Gastrocnemius medialis (tissue), 4 donors: ENCODE results near the gene AMPD2. TPM values are rescaled to one million over a fixed set of nuclear protein-coding genes. Genes with fewer than 3 reads are reported as not detected.

Experiments used
- ATAC-seq, 2 donors: fragments of 150-250 bp; one replicate each; pipeline ENCODE4 v1.9.1; 2016
- DNase-seq, 2 donors: peaks; one replicate each; pipeline ENCODE4 v3.0.0-alpha.2; 2019
- H3K27ac ChIP-seq, 4 donors: fragments of 200-600 bp; sonication (generic); 1 replicate in 1 of 4; 2 replicates in 3 of 4; pipeline ENCODE4 v1.5.1; 2016 to 2018; ENCODE audit warnings: mild to moderate bottlenecking in 2 of 4, moderate library complexity in 1 of 4
- H3K27me3 ChIP-seq, 3 donors: fragments of 200-600 bp; sonication (generic) in 2 of 3; 1 replicate in 1 of 3; 2 replicates in 2 of 3; pipeline versions ENCODE4 v1.5.1 to v1.6.0; 2016 to 2019; ENCODE audit warnings: mild to moderate bottlenecking in 1 of 3, moderate library complexity in 1 of 3
- H3K36me3 ChIP-seq, 2 donors: fragments of 200-600 bp; sonication (generic) in 1 of 2; one replicate each; pipeline ENCODE4 v1.5.1; 2017 to 2018
- H3K4me1 ChIP-seq, 2 donors: fragments of 200-600 bp; sonication (generic) in 1 of 2; one replicate each; pipeline ENCODE4 v1.5.1; 2016 to 2017; ENCODE audit warnings: mild to moderate bottlenecking in 2 of 2
- H3K4me3 ChIP-seq, 4 donors: fragments of 200-600 bp; sonication (generic) in 3 of 4; 1 replicate in 1 of 4; 2 replicates in 3 of 4; pipeline ENCODE4 v1.5.1; 2016 to 2019; ENCODE audit warnings: mild to moderate bottlenecking in 2 of 4
- H3K9me3 ChIP-seq, 3 donors: fragments of 200-600 bp; sonication (generic) in 2 of 3; 1 replicate in 1 of 3; 2 replicates in 2 of 3; pipeline ENCODE4 v1.5.1; 2016 to 2019
- CTCF ChIP-seq, 5 experiments: fragments of 450-650 bp in 3 of 5; fragments of 200-600 bp in 2 of 5; sonication (generic) in 2 of 5; IDR thresholded peaks in 4 of 5; conservative IDR thresholded peaks in 1 of 5; 1 replicate in 4 of 5; 2 replicates in 1 of 5; pipeline ENCODE4 v1.5.1; 2016 to 2019; ENCODE audit warnings: antibody characterized with exemption in 5 of 5, mild to moderate bottlenecking in 3 of 5, moderate library complexity in 3 of 5
- POLR2A ChIP-seq, 2 donors: fragments of 450-650 bp; IDR thresholded peaks; one replicate each; pipeline ENCODE4 v1.6.1; 2017; ENCODE audit warnings: antibody characterized with exemption in 2 of 2, mild to moderate bottlenecking in 2 of 2, moderate library complexity in 2 of 2
- in situ Hi-C, 4 donors: fragments of 200-750 bp; cut with MboI; loops; one replicate each; pipeline versions ENCODE4 v1.15.0 to v1.8.0; 2017; ENCODE audit warnings: low sequenced_read_pairs in 4 of 4
- intact Hi-C: fragments of 100-400 bp; cut with DNase I; formaldehyde crosslinking; loops from one replicate; pipeline ENCODE4 v1.15.1; 2023; ENCODE audit warnings: low total_unique reads
- total RNA-seq, 4 donors: library from RNA; depleted of rRNA; stranded (reverse); fragments of >200 nt; gene quantifications; one replicate each; pipeline versions ENCODE4 v1.1.0 to v1.2.3, GENCODE V29; 2016

AMPD2 gene
- total RNA-seq, 4 donors from 2014 or later: 5.3 to 19.4 (median 10.4) TPM

GRCh38 chr1:109621379-109622136 is 1.9 kb downstream of the AMPD2 start:
- no peak for TF ChIP-seq POLR2A (IDR thresholded peaks at IDR 0.05)
- no peak for TF ChIP-seq CTCF (IDR thresholded peaks at IDR 0.05 in 4 of 5, conservative IDR thresholded peaks at IDR 0.05 in 1 of 5)
- DNase-seq (no peak), ATAC-seq (no peak)
- Histone ChIP-seq H3K36me3 (no peaks in the 10 kb centered on the region), H3K27me3 (peaks cover 0 to 4% (median 0%) of the 10 kb centered on the region in 3 donors), H3K4me1 (peaks cover 4 to 24% of the 10 kb centered on the region in 2 donors), H3K9me3 (no peaks in the 10 kb centered on the region), H3K27ac (peak overlapping the region in 1 of 4 donors; percentile 73), H3K4me3 (peak overlapping the region; percentile 64 to 87 (median 66))
- intact Hi-C loops (loop anchor here (2.0 kb wide), 1 partner anchor 75 kb away; no protein-coding TSS in a partner anchor), in situ Hi-C loops (loop anchor here (5.0 to 10.0 kb wide), 3 partner anchors 74 to 363 kb away; partner anchors contain the start of genes GNAI3 (in 4 of the 4) and AHCYL1 (in 1 of the 4))

- H3K4me1 ChIP-seq: peaks cover 4 to 24% of the 10 kb centered on the region in 2 donors
- intact Hi-C loops: no loop called here
- ATAC-seq: no peak
- H3K9me3 ChIP-seq: no peaks in the 10 kb centered on the region
- no peak for DNase-seq
- in situ Hi-C loops: loop anchor here (5.0 to 10.0 kb wide), 3 partner anchors 75 to 362 kb away; partner anchors contain the start of genes GNAI3 (in 4 of the 4) and AHCYL1 (in 1 of the 4)
- no peak overlapping the region for H3K4me3 ChIP-seq
- H3K27me3 ChIP-seq: peaks cover 0 to 4% (median 0%) of the 10 kb centered on the region in 3 donors
- TF ChIP-seq CTCF (IDR thresholded peaks at IDR 0.05 in 4 of 5, conservative IDR thresholded peaks at IDR 0.05 in 1 of 5) (no peak), POLR2A (IDR thresholded peaks at IDR 0.05) (no peak)
- no peak overlapping the region for H3K27ac ChIP-seq
- H3K36me3 ChIP-seq: peaks cover 0 to 3% of the 10 kb centered on the region in 2 donors
These were observed 2.7 kb downstream of the AMPD2 start for GRCh38 chr1:109622137-109622892.

GRCh38 chr1:109622895-109623294 is 3.3 kb downstream of the AMPD2 start:
- intact Hi-C loops: no loop called here
- H3K36me3 ChIP-seq: peaks cover 0 to 7% of the 10 kb centered on the region in 2 donors
- no peak for DNase-seq

More at GRCh38 chr1:109622895-109623294, 3.3 kb downstream of the AMPD2 start:
- TF ChIP-seq CTCF (IDR thresholded peaks at IDR 0.05 in 4 of 5, conservative IDR thresholded peaks at IDR 0.05 in 1 of 5) (no peak), POLR2A (IDR thresholded peaks at IDR 0.05) (no peak)
- no peak overlapping the region for H3K4me3 ChIP-seq
- H3K4me1 ChIP-seq: peaks cover 4 to 24% of the 10 kb centered on the region in 2 donors
- no peak for ATAC-seq
- no peaks in the 10 kb centered on the region for H3K9me3 ChIP-seq
- in situ Hi-C loops: loop anchor here (5.0 to 10.0 kb wide), 3 partner anchors 76 to 362 kb away; partner anchors contain the start of genes GNAI3 (in 4 of the 4) and AHCYL1 (in 1 of the 4)
- no peak overlapping the region for H3K27ac ChIP-seq
- peaks cover 0 to 4% (median 0%) of the 10 kb centered on the region in 3 donors for H3K27me3 ChIP-seq
